SK-N-SH (cell line): ENCODE data around the gene FFAR4. TPM values are rescaled to one million over a fixed set of nuclear protein-coding genes. Genes with fewer than 3 reads are reported as not detected.

Experiments used
- CTCF ChIA-PET: fragments of 300-600, 350-600 bp; formaldehyde crosslinking; extraction: SDS; loops from one replicate; lab custom pipeline; 2021; lab: Yijun Ruan, JAX
- POLR2A ChIA-PET: fragments of 350-600 bp; sonication (Branson Sonifier 250); formaldehyde crosslinking; extraction: SDS; loops from one replicate; lab custom pipeline; 2020; ENCODE audit warnings: antibody characterized with exemption, inconsistent platforms; lab: Yijun Ruan, JAX
- DNase-seq: peaks from one replicate; pipeline ENCODE4 v3.0.0; 2012
- H2AFZ ChIP-seq: fragments of 200-600 bp; sonication (generic); 2 replicates; pipeline ENCODE4 v1.8.1; 2016; ENCODE audit warnings: antibody characterized with exemption, mild to moderate bottlenecking, low read depth
- H3F3A ChIP-seq: fragments of 200-600 bp; sonication (generic); replicated peaks from 2 replicates; pipeline ENCODE3; 2016; ENCODE audit warnings: antibody characterized with exemption, mild to moderate bottlenecking; ENCODE audit not compliant: insufficient read depth
- H3K27ac ChIP-seq, 2 experiments: fragments of 200-500 bp in 1 of 2; fragments of 200-600 bp in 1 of 2; sonication (Bioruptor generic) in 1 of 2; sonication (generic), shearing (Covaris generic) in 1 of 2; 2 replicates each; pipeline versions ENCODE4 v1.5.1 to v1.6.1; 2014 to 2016; ENCODE audit warnings: low read depth in 2 of 2, inconsistent platforms in 1 of 2, low read length in 1 of 2, mild to moderate bottlenecking in 1 of 2, mixed read lengths in 1 of 2
- H3K27me3 ChIP-seq: fragments of 200-600 bp; sonication (generic), shearing (Covaris generic); 2 replicates; pipeline ENCODE4 v1.6.1; 2016; ENCODE audit warnings: mixed run types; ENCODE audit not compliant: insufficient read depth
- H3K36me3 ChIP-seq, 2 experiments: fragments of 200-500 bp in 1 of 2; fragments of 200-600 bp in 1 of 2; sonication (Bioruptor generic) in 1 of 2; sonication (generic) in 1 of 2; replicated peaks in 1 of 2; 2 replicates each; pipeline versions ENCODE3 to v1.5.1; 2014 to 2016; ENCODE audit warnings: low read length in 1 of 2, mild to moderate bottlenecking in 1 of 2; ENCODE audit not compliant: insufficient read depth in 2 of 2, control insufficient read depth in 1 of 2
- H3K4me1 ChIP-seq, 2 experiments: fragments of 200-500 bp in 1 of 2; fragments of 200-600 bp in 1 of 2; sonication (Bioruptor generic) in 1 of 2; sonication (generic), shearing (Covaris generic) in 1 of 2; 2 replicates each; pipeline versions ENCODE4 v1.5.1 to v1.6.1; 2014 to 2016; ENCODE audit warnings: low read depth in 1 of 2, low read length in 1 of 2, mixed run types in 1 of 2; ENCODE audit not compliant: insufficient read depth in 2 of 2, control insufficient read depth in 1 of 2
- H3K4me2 ChIP-seq: fragments of 200-600 bp; sonication (generic), shearing (Covaris generic); 2 replicates; pipeline ENCODE4 v1.6.1; 2017; ENCODE audit warnings: mixed run types
- H3K4me3 ChIP-seq, 2 experiments: fragments of 200-500 bp in 1 of 2; fragments of 200-600 bp in 1 of 2; sonication (Bioruptor generic) in 1 of 2; sonication (generic), shearing (Covaris generic) in 1 of 2; 2 replicates each; pipeline versions ENCODE4 v1.5.1 to v1.8.1; 2014 to 2016; ENCODE audit warnings: low read depth in 2 of 2, inconsistent platforms in 1 of 2, low read length in 1 of 2, mild to moderate bottlenecking in 1 of 2, mixed read lengths in 1 of 2, moderate library complexity in 1 of 2
- H3K79me2 ChIP-seq: fragments of 200-600 bp; sonication (generic); 2 replicates; pipeline ENCODE4 v1.8.1; 2017; ENCODE audit warnings: mild to moderate bottlenecking; ENCODE audit not compliant: insufficient read depth
- H3K9ac ChIP-seq: fragments of 200-600 bp; sonication (generic); 2 replicates; pipeline ENCODE4 v1.6.1; 2017; ENCODE audit warnings: mixed run types
- H3K9me2 ChIP-seq: fragments of 200-600 bp; sonication (generic); 2 replicates; pipeline ENCODE4 v1.6.1; 2017; ENCODE audit warnings: mixed run types
- H3K9me3 ChIP-seq: fragments of 200-600 bp; sonication (generic); 2 replicates; pipeline ENCODE4 v1.6.1; 2017; ENCODE audit warnings: mixed run types, mild to moderate bottlenecking, moderate library complexity
- H4K20me1 ChIP-seq: fragments of 200-600 bp; sonication (generic); 2 replicates; pipeline ENCODE4 v1.6.1; 2017; ENCODE audit warnings: mild to moderate bottlenecking, mixed run types; ENCODE audit not compliant: insufficient read depth
- CHD2 ChIP-seq: fragments of 150-350 bp; IDR thresholded peaks from 2 replicates; pipeline ENCODE4 v1.6.1; 2018; ENCODE audit warnings: low read length; ENCODE audit not compliant: partially characterized antibody
- ELF1 ChIP-seq: IDR thresholded peaks from 2 replicates; pipeline ENCODE4 v1.4.0; 2012
- FOSL2 ChIP-seq: IDR thresholded peaks from 2 replicates; pipeline ENCODE4 v1.4.0; 2012; ENCODE audit warnings: low read depth, mild to moderate bottlenecking, moderate library complexity, borderline replicate concordance
- GATA2 ChIP-seq: sonication (generic); formaldehyde crosslinking; IDR thresholded peaks from 2 replicates; pipeline ENCODE4 v1.5.0; 2020; ENCODE audit warnings: mild to moderate bottlenecking, missing genetic modification reagents
- MEF2A ChIP-seq: IDR thresholded peaks from 2 replicates; pipeline ENCODE4 v1.4.0; 2012; ENCODE audit warnings: low read depth, borderline replicate concordance
- NFIC ChIP-seq: IDR thresholded peaks from 2 replicates; pipeline ENCODE4 v1.4.0; 2012; ENCODE audit warnings: borderline replicate concordance
- RAD21 ChIP-seq: IDR thresholded peaks from 2 replicates; pipeline ENCODE4 v1.6.1; 2012; ENCODE audit warnings: mild to moderate bottlenecking, low read length
- RFX5 ChIP-seq: IDR thresholded peaks from 2 replicates; pipeline ENCODE4 v1.6.1; 2012; ENCODE audit warnings: mild to moderate bottlenecking, improper control_type of control experiment, low read length
- RXRA ChIP-seq: IDR thresholded peaks from 2 replicates; pipeline ENCODE4 v1.4.0; 2012; ENCODE audit warnings: low read depth, mild to moderate bottlenecking, borderline replicate concordance
- SIN3A ChIP-seq: IDR thresholded peaks from 2 replicates; pipeline ENCODE4 v1.6.1; 2012; ENCODE audit warnings: low read depth, mild to moderate bottlenecking, low read length, moderate library complexity, borderline replicate concordance
- YY1 ChIP-seq: IDR thresholded peaks from 2 replicates; pipeline ENCODE4 v1.4.0; 2012; ENCODE audit warnings: low read depth, mild to moderate bottlenecking
- WGBS: methylation state at CpG from one replicate; pipeline ENCODE4 v1.1.6; 2017; ENCODE audit warnings: low lambda C conversion rate; 5-methylcytosine and 5-hydroxymethylcytosine counted together
- polyA plus RNA-seq, 3 experiments: library from polyadenylated mRNA; depleted of rRNA; stranded (reverse); fragments of >200 nt; gene quantifications; 2 replicates each; pipeline ENCODE4 v1.2.3, GENCODE V29; 2012
- TF ChIP-seq, protein P1 (sequence below): IDR thresholded peaks from 2 replicates; pipeline ENCODE4 v1.4.0; 2012; ENCODE audit warnings: low read depth
- TF ChIP-seq, protein P2 (sequence below): IDR thresholded peaks from 2 replicates; pipeline ENCODE4 v1.6.1; 2012; ENCODE audit warnings: mild to moderate bottlenecking, low read depth, low read length, moderate library complexity
- TF ChIP-seq, protein P3 (sequence below): fragments of 200-600 bp; sonication (generic); IDR thresholded peaks from 2 replicates; pipeline ENCODE4 v1.6.1; 2017; ENCODE audit warnings: antibody characterized with exemption, mild to moderate bottlenecking, moderate library complexity
- TF ChIP-seq, protein P4 (sequence below): fragments of 150-350 bp; IDR thresholded peaks from 2 replicates; pipeline ENCODE4 v1.6.1; 2016; ENCODE audit warnings: mild to moderate bottlenecking, low read depth, low read length

FFAR4 gene
- polyA plus RNA-seq, 1 of the 3 experiments (the other 2 are of a cell fraction): not detected

DNA sequence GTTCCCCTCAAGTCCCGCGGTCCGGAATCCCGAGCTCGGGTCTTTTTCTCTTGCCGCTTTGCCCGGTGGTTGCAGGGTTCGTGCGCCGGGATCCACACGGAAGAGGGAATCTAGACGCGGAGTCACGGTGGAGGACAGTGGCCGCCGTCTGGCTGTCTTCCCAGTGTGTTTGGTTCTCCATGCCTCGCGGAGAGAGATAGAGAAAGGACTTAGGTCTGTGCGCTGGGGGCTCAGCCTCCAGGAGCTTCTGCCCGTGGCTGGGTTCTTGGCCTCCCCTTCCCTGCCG, 1.6 kb downstream of the FFAR4 start:
- no peaks in the 10 kb centered on the region for H3K9me3 ChIP-seq
- TF ChIP-seq, protein P1, sequence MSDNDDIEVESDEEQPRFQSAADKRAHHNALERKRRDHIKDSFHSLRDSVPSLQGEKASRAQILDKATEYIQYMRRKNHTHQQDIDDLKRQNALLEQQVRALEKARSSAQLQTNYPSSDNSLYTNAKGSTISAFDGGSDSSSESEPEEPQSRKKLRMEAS: no peak
- TF ChIP-seq FOSL2: no peak
- TF ChIP-seq MEF2A: no peak
- no peak for TF ChIP-seq RFX5
- TF ChIP-seq CHD2: no peak
- TF ChIP-seq YY1: no peak
- no peak for TF ChIP-seq GATA2 (CRISPR knock-in tag)
- TF ChIP-seq RAD21: no peak
- no peak for TF ChIP-seq RXRA
- TF ChIP-seq, protein P2, sequence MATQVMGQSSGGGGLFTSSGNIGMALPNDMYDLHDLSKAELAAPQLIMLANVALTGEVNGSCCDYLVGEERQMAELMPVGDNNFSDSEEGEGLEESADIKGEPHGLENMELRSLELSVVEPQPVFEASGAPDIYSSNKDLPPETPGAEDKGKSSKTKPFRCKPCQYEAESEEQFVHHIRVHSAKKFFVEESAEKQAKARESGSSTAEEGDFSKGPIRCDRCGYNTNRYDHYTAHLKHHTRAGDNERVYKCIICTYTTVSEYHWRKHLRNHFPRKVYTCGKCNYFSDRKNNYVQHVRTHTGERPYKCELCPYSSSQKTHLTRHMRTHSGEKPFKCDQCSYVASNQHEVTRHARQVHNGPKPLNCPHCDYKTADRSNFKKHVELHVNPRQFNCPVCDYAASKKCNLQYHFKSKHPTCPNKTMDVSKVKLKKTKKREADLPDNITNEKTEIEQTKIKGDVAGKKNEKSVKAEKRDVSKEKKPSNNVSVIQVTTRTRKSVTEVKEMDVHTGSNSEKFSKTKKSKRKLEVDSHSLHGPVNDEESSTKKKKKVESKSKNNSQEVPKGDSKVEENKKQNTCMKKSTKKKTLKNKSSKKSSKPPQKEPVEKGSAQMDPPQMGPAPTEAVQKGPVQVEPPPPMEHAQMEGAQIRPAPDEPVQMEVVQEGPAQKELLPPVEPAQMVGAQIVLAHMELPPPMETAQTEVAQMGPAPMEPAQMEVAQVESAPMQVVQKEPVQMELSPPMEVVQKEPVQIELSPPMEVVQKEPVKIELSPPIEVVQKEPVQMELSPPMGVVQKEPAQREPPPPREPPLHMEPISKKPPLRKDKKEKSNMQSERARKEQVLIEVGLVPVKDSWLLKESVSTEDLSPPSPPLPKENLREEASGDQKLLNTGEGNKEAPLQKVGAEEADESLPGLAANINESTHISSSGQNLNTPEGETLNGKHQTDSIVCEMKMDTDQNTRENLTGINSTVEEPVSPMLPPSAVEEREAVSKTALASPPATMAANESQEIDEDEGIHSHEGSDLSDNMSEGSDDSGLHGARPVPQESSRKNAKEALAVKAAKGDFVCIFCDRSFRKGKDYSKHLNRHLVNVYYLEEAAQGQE: no peak
- TF ChIP-seq, protein P3, sequence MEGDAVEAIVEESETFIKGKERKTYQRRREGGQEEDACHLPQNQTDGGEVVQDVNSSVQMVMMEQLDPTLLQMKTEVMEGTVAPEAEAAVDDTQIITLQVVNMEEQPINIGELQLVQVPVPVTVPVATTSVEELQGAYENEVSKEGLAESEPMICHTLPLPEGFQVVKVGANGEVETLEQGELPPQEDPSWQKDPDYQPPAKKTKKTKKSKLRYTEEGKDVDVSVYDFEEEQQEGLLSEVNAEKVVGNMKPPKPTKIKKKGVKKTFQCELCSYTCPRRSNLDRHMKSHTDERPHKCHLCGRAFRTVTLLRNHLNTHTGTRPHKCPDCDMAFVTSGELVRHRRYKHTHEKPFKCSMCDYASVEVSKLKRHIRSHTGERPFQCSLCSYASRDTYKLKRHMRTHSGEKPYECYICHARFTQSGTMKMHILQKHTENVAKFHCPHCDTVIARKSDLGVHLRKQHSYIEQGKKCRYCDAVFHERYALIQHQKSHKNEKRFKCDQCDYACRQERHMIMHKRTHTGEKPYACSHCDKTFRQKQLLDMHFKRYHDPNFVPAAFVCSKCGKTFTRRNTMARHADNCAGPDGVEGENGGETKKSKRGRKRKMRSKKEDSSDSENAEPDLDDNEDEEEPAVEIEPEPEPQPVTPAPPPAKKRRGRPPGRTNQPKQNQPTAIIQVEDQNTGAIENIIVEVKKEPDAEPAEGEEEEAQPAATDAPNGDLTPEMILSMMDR: no peak
- TF ChIP-seq, protein P4, sequence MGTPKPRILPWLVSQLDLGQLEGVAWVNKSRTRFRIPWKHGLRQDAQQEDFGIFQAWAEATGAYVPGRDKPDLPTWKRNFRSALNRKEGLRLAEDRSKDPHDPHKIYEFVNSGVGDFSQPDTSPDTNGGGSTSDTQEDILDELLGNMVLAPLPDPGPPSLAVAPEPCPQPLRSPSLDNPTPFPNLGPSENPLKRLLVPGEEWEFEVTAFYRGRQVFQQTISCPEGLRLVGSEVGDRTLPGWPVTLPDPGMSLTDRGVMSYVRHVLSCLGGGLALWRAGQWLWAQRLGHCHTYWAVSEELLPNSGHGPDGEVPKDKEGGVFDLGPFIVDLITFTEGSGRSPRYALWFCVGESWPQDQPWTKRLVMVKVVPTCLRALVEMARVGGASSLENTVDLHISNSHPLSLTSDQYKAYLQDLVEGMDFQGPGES: no peak
- TF ChIP-seq ELF1: no peak
- TF ChIP-seq NFIC: no peak
- TF ChIP-seq SIN3A: no peak
- TF ChIP-seq, all 33 proteins: peak for 0
- no peaks in the 10 kb centered on the region for H3K9me2 ChIP-seq
- WGBS: 22% methylated on average over 17 of the region's 21 CpGs
- no peaks in the 10 kb centered on the region for H3K79me2 ChIP-seq
- H3K27me3 ChIP-seq: peaks cover 46% of the 10 kb centered on the region; the same call in 1 of the 2 replicates
- DNase-seq: peak; percentile 28
- ChIA-PET CTCF (interaction anchor here (1.1 to 4.8 kb wide), 4 partner anchors 10 to 113 kb away, joined by 3 to 33 read pairs (median 5); no protein-coding TSS in a partner anchor), POLR2A (no interaction called here)
- no peaks in the 10 kb centered on the region for H4K20me1 ChIP-seq
- H3K4me2 ChIP-seq: no peak overlapping the region
- H2AFZ ChIP-seq: no peak overlapping the region
- H3K9ac ChIP-seq: no peak overlapping the region
- no peak overlapping the region for H3K4me3 ChIP-seq
- no peaks in the 10 kb centered on the region; a peak in 1 of 4 replicates for H3K4me1 ChIP-seq
- no peaks in the 10 kb centered on the region for H3K36me3 ChIP-seq
- no peaks in the 10 kb centered on the region for H3F3A ChIP-seq
- H3K27ac ChIP-seq: no peak overlapping the region
